Skeletal muscle tissue (tissue), 4 donors: ENCODE measurements around the gene PLEKHA5. TPM values are rescaled to one million over a fixed set of nuclear protein-coding genes. Genes with fewer than 3 reads are reported as not detected.
"Not testable (repeated sequence)": the region's sequence is repeated elsewhere in the genome, so short reads cannot be mapped to it uniquely, and the experiment has no call there.

Source experiments
- H3K27ac ChIP-seq: one replicate; pipeline ENCODE4 v1.7.0; 2013; ENCODE audit warnings: mild to moderate bottlenecking, low read depth, low read length, inconsistent platforms
- H3K27me3 ChIP-seq, 3 donors: one replicate each; pipeline ENCODE4 v1.7.0; 2013; ENCODE audit warnings: low read length in 3 of 3; ENCODE audit not compliant: control insufficient read depth in 3 of 3, insufficient read depth in 3 of 3
- H3K36me3 ChIP-seq, 3 donors: one replicate each; pipeline ENCODE4 v1.7.0; 2013; ENCODE audit warnings: low read length in 3 of 3; ENCODE audit not compliant: control insufficient read depth in 3 of 3, insufficient read depth in 3 of 3
- H3K4me1 ChIP-seq, 3 donors: one replicate each; pipeline ENCODE4 v1.7.0; 2013; ENCODE audit warnings: low read length in 3 of 3, mild to moderate bottlenecking in 3 of 3; ENCODE audit not compliant: control insufficient read depth in 3 of 3, insufficient read depth in 3 of 3
- H3K4me3 ChIP-seq, 3 donors: one replicate each; pipeline ENCODE4 v1.7.0; 2013; ENCODE audit warnings: low read length in 3 of 3
- H3K9ac ChIP-seq, 3 donors: one replicate each; pipeline ENCODE4 v1.7.0; 2013; ENCODE audit warnings: low read length in 3 of 3, mild to moderate bottlenecking in 3 of 3, moderate library complexity in 2 of 3, low read depth in 1 of 3
- H3K9me3 ChIP-seq, 3 donors: one replicate each; pipeline ENCODE4 v1.7.0; 2013; ENCODE audit warnings: low read length in 3 of 3; ENCODE audit not compliant: control insufficient read depth in 3 of 3
- total RNA-seq: library from RNA; depleted of rRNA; stranded (reverse); fragments of >200 nt; gene quantifications from one replicate; pipeline ENCODE4 v1.2.3, GENCODE V29; 2014
- donor health status: Osteomylitis.

PLEKHA5 gene, protein sequence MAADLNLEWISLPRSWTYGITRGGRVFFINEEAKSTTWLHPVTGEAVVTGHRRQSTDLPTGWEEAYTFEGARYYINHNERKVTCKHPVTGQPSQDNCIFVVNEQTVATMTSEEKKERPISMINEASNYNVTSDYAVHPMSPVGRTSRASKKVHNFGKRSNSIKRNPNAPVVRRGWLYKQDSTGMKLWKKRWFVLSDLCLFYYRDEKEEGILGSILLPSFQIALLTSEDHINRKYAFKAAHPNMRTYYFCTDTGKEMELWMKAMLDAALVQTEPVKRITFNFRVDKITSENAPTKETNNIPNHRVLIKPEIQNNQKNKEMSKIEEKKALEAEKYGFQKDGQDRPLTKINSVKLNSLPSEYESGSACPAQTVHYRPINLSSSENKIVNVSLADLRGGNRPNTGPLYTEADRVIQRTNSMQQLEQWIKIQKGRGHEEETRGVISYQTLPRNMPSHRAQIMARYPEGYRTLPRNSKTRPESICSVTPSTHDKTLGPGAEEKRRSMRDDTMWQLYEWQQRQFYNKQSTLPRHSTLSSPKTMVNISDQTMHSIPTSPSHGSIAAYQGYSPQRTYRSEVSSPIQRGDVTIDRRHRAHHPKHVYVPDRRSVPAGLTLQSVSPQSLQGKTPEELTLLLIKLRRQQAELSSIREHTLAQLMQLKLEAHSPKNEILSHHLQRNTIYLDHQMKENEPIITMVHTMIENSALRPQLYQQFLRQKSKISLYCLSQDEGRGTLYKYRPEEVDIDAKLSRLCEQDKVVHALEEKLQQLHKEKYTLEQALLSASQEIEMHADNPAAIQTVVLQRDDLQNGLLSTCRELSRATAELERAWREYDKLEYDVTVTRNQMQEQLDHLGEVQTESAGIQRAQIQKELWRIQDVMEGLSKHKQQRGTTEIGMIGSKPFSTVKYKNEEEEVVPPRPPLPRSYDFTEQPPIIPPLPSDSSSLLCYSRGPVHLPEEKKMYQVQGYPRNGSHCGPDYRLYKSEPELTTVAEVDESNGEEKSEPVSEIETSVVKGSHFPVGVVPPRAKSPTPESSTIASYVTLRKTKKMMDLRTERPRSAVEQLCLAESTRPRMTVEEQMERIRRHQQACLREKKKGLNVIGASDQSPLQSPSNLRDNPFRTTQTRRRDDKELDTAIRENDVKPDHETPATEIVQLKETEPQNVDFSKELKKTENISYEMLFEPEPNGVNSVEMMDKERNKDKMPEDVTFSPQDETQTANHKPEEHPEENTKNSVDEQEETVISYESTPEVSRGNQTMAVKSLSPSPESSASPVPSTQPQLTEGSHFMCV
- 25.1 TPM for total RNA-seq

DNA sequence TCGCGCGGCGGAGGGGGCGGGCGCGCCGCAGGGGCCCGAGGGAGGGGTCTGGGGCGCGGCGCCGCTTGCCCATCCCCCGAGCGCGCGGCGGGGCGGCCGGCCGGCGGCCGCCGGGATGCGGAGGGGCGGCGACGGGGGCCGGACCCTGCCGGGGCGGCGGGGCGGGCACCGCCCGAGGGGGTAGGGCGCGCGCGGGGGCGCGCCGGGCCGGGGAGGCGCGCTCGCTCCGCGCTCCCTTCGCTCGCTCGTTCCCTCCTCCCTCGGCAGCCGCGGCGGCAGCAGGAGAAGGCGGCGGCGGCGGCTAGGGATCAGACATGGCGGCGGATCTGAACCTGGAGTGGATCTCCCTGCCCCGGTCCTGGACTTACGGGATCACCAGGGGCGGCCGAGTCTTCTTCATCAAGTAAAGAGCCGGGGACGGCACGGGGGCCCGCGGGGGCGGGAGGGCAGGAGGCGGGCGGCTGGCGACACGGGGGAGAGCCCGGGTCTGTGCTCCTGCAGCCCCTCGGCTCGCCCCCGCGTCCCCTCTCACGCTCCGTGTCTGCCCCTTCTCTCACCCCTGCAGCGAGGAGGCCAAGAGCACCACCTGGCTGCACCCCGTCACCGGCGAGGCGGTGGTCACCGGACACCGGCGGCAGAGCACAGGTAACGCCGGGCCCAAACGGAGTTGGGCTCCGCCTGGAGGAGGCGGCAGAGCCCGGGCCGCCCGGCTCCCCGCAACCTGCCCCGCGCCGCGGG, at the start of gene PLEKHA5:
TSS of gene PLEKHA5 (plus strand) at position 248 of the 738 bp plus-strand sequence. CDS start at position 315, 67 bp downstream.
- Histone ChIP-seq H3K9ac (peak within 1 kb of the TSS; percentile 69 to 82 (median 70)), H3K4me1 (peaks cover 2 to 15% (median 6%) of the 10 kb centered on the region in 3 donors), H3K36me3 (no peaks in the 10 kb centered on the region)

DNA sequence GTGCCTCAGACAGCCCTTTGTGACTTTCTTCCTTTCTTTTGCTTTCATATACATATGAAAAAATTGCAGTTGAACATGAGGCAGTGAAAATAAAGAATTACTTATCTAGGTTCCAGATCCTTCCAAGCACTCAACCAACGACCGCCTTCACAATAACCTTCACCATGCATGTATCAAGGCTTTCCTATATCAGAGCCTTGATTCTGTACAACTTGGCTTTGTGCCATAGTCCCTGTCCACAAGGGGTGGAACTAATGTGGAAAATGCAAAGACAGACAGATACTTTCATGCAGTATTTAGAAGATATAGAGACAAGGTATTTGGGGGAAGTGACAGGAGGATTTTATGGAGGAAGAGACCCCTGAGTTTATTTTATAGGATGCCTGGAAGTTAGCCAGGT, 48.6 kb upstream of the PLEKHA5 start:
- H3K4me3 ChIP-seq, result no peak overlapping the region

More for the DNA sequence above, at the start of gene PLEKHA5:
- Histone ChIP-seq H3K27ac (peak within 1 kb of the TSS; percentile 69), H3K27me3 (peaks cover 0 to 4% (median 0%) of the 10 kb centered on the region in 3 donors), H3K4me3 (peak within 1 kb of the TSS; percentile 77 to 86 (median 79)), H3K9me3 (peaks cover 4 to 7% (median 6%) of the 10 kb centered on the region in 3 donors)

DNA sequence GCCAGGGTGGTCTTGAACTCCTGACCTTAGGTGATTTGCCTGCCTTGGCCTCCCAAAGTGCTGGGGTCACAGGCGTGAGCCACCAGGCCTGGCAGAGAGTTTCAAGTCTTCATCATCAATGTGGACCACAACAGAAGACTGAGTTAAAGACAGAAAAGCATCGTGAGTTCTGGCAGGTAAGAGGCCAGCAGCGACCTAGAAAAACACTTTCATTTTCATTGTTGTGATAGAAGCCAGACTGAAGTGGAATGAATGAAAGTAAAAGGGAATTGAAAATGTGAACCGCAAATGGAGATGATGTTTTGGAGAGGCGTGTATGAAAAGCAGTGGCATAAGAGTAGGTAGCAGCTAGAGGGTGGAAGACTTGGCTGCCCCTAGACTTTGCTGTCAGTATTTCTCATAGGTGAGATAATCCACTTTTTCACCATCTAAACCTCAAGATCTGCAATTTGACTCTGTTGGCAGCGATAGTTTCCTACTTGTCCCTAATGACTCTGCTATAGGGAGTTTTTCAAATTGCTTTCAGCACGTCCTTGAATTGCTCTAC, 47.1 kb upstream of the PLEKHA5 start:
- H3K27ac ChIP-seq, result no peak overlapping the region
- no peaks in the 10 kb centered on the region for H3K9me3 ChIP-seq
- H3K4me3 ChIP-seq, result no peak overlapping the region
- H3K27me3 ChIP-seq, result no peaks in the 10 kb centered on the region
- no peaks in the 10 kb centered on the region for H3K36me3 ChIP-seq
- no peaks in the 10 kb centered on the region for H3K4me1 ChIP-seq
- H3K9ac ChIP-seq, result no peak overlapping the region

More for the DNA sequence above, 48.6 kb upstream of the PLEKHA5 start:
- Histone ChIP-seq H3K27ac (no peak overlapping the region), H3K36me3 (no peaks in the 10 kb centered on the region), H3K27me3 (no peaks in the 10 kb centered on the region), H3K9ac (no peak overlapping the region), H3K9me3 (no peaks in the 10 kb centered on the region), H3K4me1 (no peaks in the 10 kb centered on the region)

DNA sequence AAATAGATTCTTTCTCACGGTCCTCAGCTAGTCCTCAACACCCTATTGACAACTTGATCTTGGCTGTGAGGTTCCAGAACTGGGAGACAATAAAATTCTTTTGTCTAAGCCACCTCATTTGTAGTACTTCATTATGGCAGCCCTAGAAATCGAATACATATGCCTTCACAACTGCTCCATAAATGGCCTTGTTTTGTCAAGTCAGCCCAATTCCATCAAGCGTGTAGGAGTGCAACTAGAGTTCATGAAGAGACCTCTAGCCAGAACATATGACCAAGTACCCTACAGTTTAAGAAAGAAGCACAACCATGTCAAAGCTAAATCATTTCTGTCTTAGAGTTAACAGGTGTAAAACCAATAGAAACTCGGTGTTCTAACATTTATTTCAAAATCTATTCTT, 45.0 kb upstream of the PLEKHA5 start:
- Histone ChIP-seq H3K27ac (no peak overlapping the region), H3K27me3 (no peaks in the 10 kb centered on the region), H3K9me3 (no peaks in the 10 kb centered on the region), H3K4me1 (no peaks in the 10 kb centered on the region), H3K36me3 (no peaks in the 10 kb centered on the region), H3K9ac (no peak overlapping the region), H3K4me3 (no peak overlapping the region)

DNA sequence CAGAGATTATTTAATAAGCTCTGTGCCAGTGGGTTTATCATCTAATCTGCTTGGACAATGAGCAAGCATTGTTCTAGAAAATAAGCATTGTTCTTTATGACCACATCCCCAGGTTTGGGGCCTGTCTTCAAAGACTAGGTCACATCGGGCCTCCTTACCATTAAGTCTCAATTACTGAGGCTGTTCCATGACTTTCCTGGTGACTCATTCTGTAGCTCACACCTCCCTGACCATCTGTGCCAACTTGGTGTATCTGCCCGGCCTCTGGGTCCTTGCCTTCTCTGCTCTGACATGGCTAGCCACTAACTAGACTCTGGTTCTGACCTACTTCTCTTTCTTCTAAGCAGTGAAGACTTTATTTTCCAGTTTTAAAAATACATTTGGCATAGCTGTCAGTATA, 44.4 kb upstream of the PLEKHA5 start:
- no peak overlapping the region for H3K9ac ChIP-seq

DNA sequence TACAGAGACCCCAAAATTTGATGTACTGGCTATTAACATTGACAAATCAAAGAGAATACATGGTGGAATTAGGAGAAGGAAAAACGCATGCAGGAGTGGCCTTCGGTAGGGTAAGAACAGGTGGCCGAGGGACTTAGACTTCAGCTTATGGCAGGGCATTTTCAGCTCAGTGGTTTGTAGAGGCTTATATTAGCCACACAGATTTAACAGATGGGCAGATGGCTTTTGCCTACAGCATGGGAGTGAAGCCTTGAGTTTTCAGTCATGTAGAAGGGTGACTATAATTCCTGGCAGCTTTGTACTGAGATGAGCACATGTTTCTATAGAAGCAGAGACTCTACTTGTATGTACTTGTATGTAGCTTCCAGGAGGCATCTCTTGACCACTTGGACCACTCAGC, 40.9 kb upstream of the PLEKHA5 start:
- no peak overlapping the region for H3K27ac ChIP-seq
- no peaks in the 10 kb centered on the region for H3K36me3 ChIP-seq
- no peak overlapping the region for H3K4me3 ChIP-seq
- no peak overlapping the region for H3K9ac ChIP-seq
- no peaks in the 10 kb centered on the region for H3K9me3 ChIP-seq
- H3K27me3 ChIP-seq, result no peaks in the 10 kb centered on the region
- no peaks in the 10 kb centered on the region for H3K4me1 ChIP-seq

More for the DNA sequence above, 44.4 kb upstream of the PLEKHA5 start:
- Histone ChIP-seq H3K27ac (no peak overlapping the region), H3K4me1 (no peaks in the 10 kb centered on the region), H3K27me3 (no peaks in the 10 kb centered on the region), H3K9me3 (no peaks in the 10 kb centered on the region), H3K36me3 (no peaks in the 10 kb centered on the region), H3K4me3 (no peak overlapping the region)

DNA sequence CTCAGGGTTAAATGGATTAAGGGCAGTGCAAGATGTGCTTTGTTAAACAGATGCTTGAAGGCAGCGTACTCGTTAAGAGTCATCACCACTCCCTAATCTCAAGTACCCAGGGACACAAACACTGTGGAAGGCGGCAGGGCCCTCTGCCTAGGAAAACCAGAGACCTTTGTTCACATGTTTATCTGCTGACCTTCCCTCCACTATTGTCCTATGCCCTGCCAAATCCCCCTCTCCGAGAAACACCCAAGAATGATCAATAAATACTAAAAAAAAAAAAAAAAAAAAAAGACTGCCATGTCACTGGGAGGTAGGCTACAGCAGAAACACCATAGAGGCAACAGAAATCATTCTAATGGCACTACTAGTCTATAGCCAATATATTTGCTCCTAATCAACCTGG, 37.1 kb upstream of the PLEKHA5 start:
- H3K27me3 ChIP-seq, result not testable (repeated sequence)

DNA sequence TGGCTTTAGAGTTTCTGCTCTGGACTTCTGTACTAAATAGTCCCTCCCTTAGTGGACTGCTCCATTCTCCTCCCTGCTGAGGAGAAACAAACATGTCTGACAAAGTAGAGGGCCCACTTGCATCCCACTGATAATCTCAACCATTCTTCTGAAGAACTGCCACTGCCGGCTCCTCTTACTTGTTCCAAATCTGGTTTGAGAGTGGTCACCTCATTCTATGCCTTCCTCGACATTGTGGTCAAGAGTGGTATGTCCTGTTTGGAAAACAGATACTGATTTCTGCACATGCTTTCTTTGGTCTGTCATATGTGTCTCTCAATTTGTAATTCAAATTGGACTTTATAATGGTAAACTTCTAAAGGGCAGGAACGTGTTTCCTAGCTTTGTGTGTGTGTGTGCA, 36.3 kb upstream of the PLEKHA5 start:
- no peak overlapping the region for H3K9ac ChIP-seq
- no peaks in the 10 kb centered on the region for H3K27me3 ChIP-seq
- H3K27ac ChIP-seq, result no peak overlapping the region
- H3K4me1 ChIP-seq, result no peaks in the 10 kb centered on the region
- H3K9me3 ChIP-seq, result no peaks in the 10 kb centered on the region
- no peaks in the 10 kb centered on the region for H3K36me3 ChIP-seq
- H3K4me3 ChIP-seq, result no peak overlapping the region

More for the DNA sequence above, 37.1 kb upstream of the PLEKHA5 start:
- H3K4me1 ChIP-seq, H3K36me3 ChIP-seq, H3K9me3 ChIP-seq, H3K27ac ChIP-seq, H3K4me3 ChIP-seq, H3K9ac ChIP-seq: not testable (repeated sequence)

DNA sequence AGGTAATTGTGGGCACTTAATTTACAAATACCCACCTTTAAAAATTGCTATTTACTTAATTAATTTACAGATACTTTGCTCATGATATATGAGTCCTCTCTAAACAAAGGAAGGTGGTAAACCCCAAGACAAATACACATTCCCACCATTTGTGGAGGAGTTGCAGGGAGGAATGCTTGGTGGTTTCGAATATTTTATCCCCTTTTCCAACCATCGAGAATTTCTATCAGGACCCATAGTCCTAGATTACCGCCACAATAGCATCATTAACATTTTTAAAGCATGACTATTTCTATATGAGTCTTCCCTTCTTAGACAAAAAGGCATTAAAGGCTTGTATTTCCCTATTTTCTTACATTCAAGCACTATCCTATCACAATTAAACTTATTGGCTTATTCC, 34.2 kb upstream of the PLEKHA5 start:
- H3K9ac ChIP-seq, result no peak overlapping the region
- H3K27me3 ChIP-seq, result no peaks in the 10 kb centered on the region
- H3K9me3 ChIP-seq, result no peaks in the 10 kb centered on the region
- H3K36me3 ChIP-seq, result no peaks in the 10 kb centered on the region
- H3K27ac ChIP-seq, result no peak overlapping the region
- no peak overlapping the region for H3K4me3 ChIP-seq
- H3K4me1 ChIP-seq, result no peaks in the 10 kb centered on the region
